ENCODE data around the gene C1QL4. TPM values are rescaled to one million over a fixed set of nuclear protein-coding genes. Genes with fewer than 3 reads are reported as not detected.
A peak's percentile ranks its signal among the peaks of the same experiment; 100 is the strongest.

The C1QL4 gene
- polyA plus RNA-seq, 1 donor (not counting 4 experiments of a cell fraction or from before 2014, with no cell fraction given) = 0.07 TPM

DNA sequence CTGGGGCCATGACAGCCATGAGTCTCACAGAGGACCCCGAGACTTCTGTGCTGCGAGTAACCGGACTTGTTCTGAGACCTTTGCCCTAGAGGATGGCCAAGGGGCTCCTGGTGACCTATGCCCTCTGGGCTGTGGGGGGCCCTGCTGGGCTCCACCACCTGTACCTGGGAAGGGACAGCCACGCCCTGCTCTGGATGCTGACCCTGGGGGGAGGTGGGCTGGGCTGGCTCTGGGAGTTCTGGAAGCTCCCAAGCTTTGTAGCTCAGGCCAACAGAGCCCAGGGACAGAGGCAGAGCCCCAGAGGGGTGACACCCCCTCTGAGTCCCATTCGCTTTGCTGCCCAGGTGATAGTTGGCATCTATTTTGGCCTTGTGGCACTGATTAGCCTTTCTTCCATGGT lies 11.8 kb upstream of the C1QL4 start:
- Histone ChIP-seq H3K27me3 (ENCODE audit: control insufficient read depth, extremely low read depth, insufficient read depth, low read length) (peaks cover 54% of the 10 kb centered on the region), H3K27ac (ENCODE audit: control insufficient read depth, insufficient read depth, low read length) (no peak overlapping the region), H4K20me1 (ENCODE audit: control insufficient read depth, extremely low read depth, insufficient read depth, low read length) (no peaks in the 10 kb centered on the region), H3K79me2 (ENCODE audit: control insufficient read depth, insufficient read depth, low read length) (no peaks in the 10 kb centered on the region), H3K9me1 (ENCODE audit: control insufficient read depth, extremely low read depth, insufficient read depth, low read length) (no peaks in the 10 kb centered on the region), H3K4me1 (ENCODE audit: control insufficient read depth, extremely low read depth, insufficient read depth, low read length) (peaks cover 16% of the 10 kb centered on the region), H3K9me3 (ENCODE audit: control insufficient read depth, low read depth, low read length) (no peaks in the 10 kb centered on the region), H3K9ac (ENCODE audit: control insufficient read depth, extremely low read depth, insufficient read depth, low read length) (no peak overlapping the region), H3K4me3 (ENCODE audit: control insufficient read depth in 2 of 3, extremely low read depth in 1 of 3, insufficient read depth in 2 of 3, low read depth in 1 of 3, low read length in 3 of 3) (no peak overlapping the region), H3K4me2 (ENCODE audit: control insufficient read depth, extremely low read depth, insufficient read depth, low read depth, low read length) (no peak overlapping the region), H2AFZ (ENCODE audit: control insufficient read depth, low read length) (no peak overlapping the region), H3K36me3 (ENCODE audit: control insufficient read depth in 2 of 2, extremely low read depth in 1 of 2, insufficient read depth in 2 of 2, low read length in 2 of 2) (no peaks in the 10 kb centered on the region)
- FAIRE-seq (no peak), DNase-seq (ENCODE audit: low read depth, low spot score) (no peak)
- dilution Hi-C loops (cut with MboI; ENCODE audit: extremely low pct_ligation_motif_present, low sequenced_read_pairs) = no loop called here
- TF ChIP-seq EZH2 (IDR thresholded peaks at IDR 0.05; ENCODE audit: low read length) = no peak
- TF ChIP-seq, protein P1, sequence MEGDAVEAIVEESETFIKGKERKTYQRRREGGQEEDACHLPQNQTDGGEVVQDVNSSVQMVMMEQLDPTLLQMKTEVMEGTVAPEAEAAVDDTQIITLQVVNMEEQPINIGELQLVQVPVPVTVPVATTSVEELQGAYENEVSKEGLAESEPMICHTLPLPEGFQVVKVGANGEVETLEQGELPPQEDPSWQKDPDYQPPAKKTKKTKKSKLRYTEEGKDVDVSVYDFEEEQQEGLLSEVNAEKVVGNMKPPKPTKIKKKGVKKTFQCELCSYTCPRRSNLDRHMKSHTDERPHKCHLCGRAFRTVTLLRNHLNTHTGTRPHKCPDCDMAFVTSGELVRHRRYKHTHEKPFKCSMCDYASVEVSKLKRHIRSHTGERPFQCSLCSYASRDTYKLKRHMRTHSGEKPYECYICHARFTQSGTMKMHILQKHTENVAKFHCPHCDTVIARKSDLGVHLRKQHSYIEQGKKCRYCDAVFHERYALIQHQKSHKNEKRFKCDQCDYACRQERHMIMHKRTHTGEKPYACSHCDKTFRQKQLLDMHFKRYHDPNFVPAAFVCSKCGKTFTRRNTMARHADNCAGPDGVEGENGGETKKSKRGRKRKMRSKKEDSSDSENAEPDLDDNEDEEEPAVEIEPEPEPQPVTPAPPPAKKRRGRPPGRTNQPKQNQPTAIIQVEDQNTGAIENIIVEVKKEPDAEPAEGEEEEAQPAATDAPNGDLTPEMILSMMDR (optimal IDR thresholded peaks at IDR 0.05 in 1 of 3, IDR thresholded peaks at IDR 0.05 in 1 of 3, conservative IDR thresholded peaks at IDR 0.05 in 1 of 3; ENCODE audit: extremely low read depth in 1 of 3, insufficient read depth in 2 of 3, low read length in 3 of 3) = no peak

DNA sequence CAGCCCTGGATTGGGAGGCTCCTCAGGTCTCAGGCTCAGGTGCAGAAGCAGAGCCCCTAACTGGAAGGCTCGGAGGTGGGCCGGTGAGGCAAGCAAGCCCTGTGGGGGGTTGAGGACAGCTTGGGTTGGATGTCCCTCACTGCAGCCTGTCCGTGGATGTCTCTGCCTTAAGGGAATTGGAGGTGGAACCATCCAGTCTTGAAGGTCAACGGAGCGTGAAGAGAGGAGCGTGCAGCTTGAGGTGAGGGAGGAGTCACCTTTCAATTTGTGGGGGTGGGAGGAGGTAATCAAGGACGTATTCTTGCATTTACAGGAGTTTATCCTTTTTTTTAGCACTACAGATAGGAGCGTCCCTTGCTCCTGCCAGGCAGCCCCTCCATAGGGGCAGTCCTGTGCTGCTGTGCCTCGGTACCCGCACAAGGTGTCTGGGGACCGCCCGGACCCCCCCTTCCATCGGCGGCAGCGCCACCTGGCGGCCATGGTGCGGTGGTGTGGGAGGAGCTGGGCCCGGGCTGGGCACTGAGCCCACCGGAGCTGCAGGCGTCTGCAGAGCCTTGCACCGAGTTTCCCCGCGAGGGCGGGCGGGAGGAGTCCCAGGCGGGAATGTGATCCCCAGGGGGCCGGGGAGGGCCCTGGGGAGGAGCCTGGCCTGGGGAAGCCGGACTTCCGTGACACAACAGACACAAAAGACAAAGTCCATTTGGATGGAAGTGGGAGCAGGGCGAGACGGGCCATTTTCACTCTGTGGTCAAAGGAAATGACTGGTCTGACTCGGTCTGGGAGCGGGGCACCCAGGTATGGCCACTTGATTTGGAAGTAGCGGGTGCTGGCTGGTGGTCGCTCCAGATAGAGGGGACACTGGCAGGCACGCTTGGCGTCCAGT lies 10.6 kb upstream of the C1QL4 start:
- Histone ChIP-seq H2AFZ (ENCODE audit: control insufficient read depth, low read length) (no peak overlapping the region), H3K36me3 (ENCODE audit: control insufficient read depth in 2 of 2, extremely low read depth in 1 of 2, insufficient read depth in 2 of 2, low read length in 2 of 2) (no peaks in the 10 kb centered on the region), H3K4me2 (ENCODE audit: control insufficient read depth, extremely low read depth, insufficient read depth, low read depth, low read length) (peak overlapping the region; percentile 63), H3K4me1 (ENCODE audit: control insufficient read depth, extremely low read depth, insufficient read depth, low read length) (peaks cover 24% of the 10 kb centered on the region), H3K9ac (ENCODE audit: control insufficient read depth, extremely low read depth, insufficient read depth, low read length) (no peak overlapping the region), H3K4me3 (ENCODE audit: control insufficient read depth in 2 of 3, extremely low read depth in 1 of 3, insufficient read depth in 2 of 3, low read depth in 1 of 3, low read length in 3 of 3) (peak overlapping the region in 1 of 3 experiments; percentile 41), H3K9me1 (ENCODE audit: control insufficient read depth, extremely low read depth, insufficient read depth, low read length) (no peaks in the 10 kb centered on the region), H4K20me1 (ENCODE audit: control insufficient read depth, extremely low read depth, insufficient read depth, low read length) (no peaks in the 10 kb centered on the region), H3K79me2 (ENCODE audit: control insufficient read depth, insufficient read depth, low read length) (no peaks in the 10 kb centered on the region), H3K9me3 (ENCODE audit: control insufficient read depth, low read depth, low read length) (no peaks in the 10 kb centered on the region), H3K27ac (ENCODE audit: control insufficient read depth, insufficient read depth, low read length) (no peak overlapping the region), H3K27me3 (ENCODE audit: control insufficient read depth, extremely low read depth, insufficient read depth, low read length) (peaks cover 66% of the 10 kb centered on the region)
- no peak for FAIRE-seq
- TF ChIP-seq, protein P1 (optimal IDR thresholded peaks at IDR 0.05 in 1 of 3, IDR thresholded peaks at IDR 0.05 in 1 of 3, conservative IDR thresholded peaks at IDR 0.05 in 1 of 3; ENCODE audit: extremely low read depth in 1 of 3, insufficient read depth in 2 of 3, low read length in 3 of 3) = peak; percentile 78 to 96 (median 84)
- no peak for TF ChIP-seq EZH2 (IDR thresholded peaks at IDR 0.05; ENCODE audit: low read length)
- dilution Hi-C loops (cut with MboI; ENCODE audit: extremely low pct_ligation_motif_present, low sequenced_read_pairs) = no loop called here
- DNase-seq (ENCODE audit: low read depth, low spot score) = no peak

Data from keratinocyte (primary cell).